Measurements from ENCODE around the gene ANTKMT. TPM values are rescaled to one million over a fixed set of nuclear protein-coding genes. Genes with fewer than 3 reads are reported as not detected.

ANTKMT gene
- total and polyA plus RNA-seq, 2 experiments from 2014 or later = 38.8 to 81.8 TPM

DNA sequence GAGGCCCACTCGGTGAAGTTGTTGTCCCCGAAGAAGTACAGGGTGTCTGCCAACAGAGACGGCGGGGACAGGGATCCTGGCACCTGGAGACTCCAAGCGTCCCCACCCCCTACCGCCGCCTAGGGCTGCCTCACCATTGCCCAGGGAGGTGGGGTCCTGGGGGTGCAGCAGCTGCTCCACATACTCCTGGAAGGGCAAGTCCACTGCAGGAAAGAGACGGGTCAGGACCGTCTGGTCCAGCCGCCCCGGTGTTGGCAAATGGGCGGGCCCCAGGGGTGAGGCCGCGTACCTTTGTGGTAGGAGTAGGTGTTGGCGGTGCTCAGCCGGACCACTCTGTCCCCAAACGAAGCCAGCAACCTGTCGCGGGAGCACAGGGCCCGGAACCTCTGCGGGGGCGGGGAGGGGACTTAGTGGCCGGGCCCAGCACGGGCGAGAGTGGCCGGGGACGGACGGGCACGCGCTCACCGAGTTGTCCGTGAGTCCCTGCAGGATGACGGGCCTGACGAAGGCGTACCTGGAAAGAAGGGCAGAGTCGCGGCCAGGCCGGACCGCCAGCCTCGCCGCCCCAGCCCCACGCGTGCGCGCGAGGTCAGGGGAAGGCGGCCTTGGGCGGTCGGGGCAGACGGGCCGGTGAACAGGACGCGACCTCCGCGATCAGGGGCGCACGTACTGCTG, 37.4 kb upstream of the ANTKMT start:
- Histone ChIP-seq H3K4me1 (ENCODE audit: insufficient read depth) (peaks cover 32% of the 10 kb centered on the region), H3K27me3 (no peaks in the 10 kb centered on the region), H4K20me1 (ENCODE audit: insufficient read depth, poor library complexity, severe bottlenecking) (peaks cover 27% of the 10 kb centered on the region), H3K36me3 (replicated peaks; ENCODE audit: insufficient read depth, low read depth) (no peaks in the 10 kb centered on the region), H3K4me3 (peak overlapping the region; percentile 57), H3K79me2 (peaks cover 33% of the 10 kb centered on the region), H3K27ac (peak overlapping the region; percentile 65), H3K9me2 (replicated peaks; ENCODE audit: insufficient read depth) (no peaks in the 10 kb centered on the region), H3K4me2 (peak overlapping the region; percentile 98), H2AFZ (peak overlapping the region; percentile 39), H3K9me3 (ENCODE audit: low read depth) (no peaks in the 10 kb centered on the region)
- TF ChIP-seq CTCF (IDR thresholded peaks at IDR 0.05; ENCODE audit: poor library complexity) (no peak), EZH2phosphoT487 (IDR thresholded peaks at IDR 0.05; ENCODE audit: low read depth, severe bottlenecking, unreplicated experiment) (no peak), EZH2 (IDR thresholded peaks at IDR 0.05; ENCODE audit: borderline replicate concordance) (no peak)
- WGBS (ENCODE audit: low lambda C conversion rate, missing lambda C conversion rate) = 22% methylated on average over 48 of the region's 57 CpGs
- peak; percentile 43 for DNase-seq (ENCODE audit: low spot score)

DNA sequence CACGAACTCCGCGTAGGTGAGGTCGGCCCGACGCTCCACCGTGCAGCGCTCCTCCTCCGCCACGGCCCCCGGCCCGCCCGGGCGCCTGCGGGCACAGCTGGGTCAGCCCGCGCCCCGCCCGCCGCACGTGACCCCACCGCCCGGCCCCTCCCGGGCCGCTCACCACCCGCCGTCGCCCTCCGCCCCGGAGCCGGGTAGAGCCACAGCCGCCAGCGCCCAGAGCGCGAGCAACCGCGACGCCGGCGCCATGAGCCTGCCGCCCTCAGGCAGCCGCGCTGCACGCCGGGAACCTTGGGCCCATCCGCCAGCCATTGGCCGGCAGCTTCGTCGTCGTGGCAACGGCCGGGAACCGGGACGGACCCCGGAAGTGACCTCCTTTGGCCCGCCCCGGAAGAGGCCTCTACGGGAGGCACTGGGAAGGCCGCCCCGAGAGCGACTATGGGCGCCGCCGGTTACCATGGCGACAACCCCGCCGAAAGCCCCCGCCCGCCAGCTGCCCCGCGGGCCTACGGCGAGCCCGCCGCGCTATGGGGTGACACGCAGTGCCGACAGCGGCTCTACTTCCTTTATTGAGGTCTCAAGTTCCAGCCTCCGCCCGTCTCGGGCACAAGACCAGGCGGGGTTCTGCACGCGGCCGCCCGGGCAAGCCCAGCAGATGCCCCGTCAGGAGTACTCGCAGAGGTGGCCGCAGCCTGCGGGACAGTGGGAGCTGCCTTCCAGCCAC, 36.7 kb upstream of the ANTKMT start, which contains the start of gene JMJD8:
TSS of gene JMJD8 (minus strand) at position 264 of the 724 bp plus-strand sequence. CDS start at position 249, 15 bp downstream.
- Histone ChIP-seq H3K36me3 (replicated peaks; ENCODE audit: insufficient read depth, low read depth) (no peaks in the 10 kb centered on the region), H2AFZ (peak within 1 kb of the TSS; percentile 56), H4K20me1 (ENCODE audit: insufficient read depth, poor library complexity, severe bottlenecking) (peaks cover 27% of the 10 kb centered on the region), H3K9me2 (replicated peaks; ENCODE audit: insufficient read depth) (no peaks in the 10 kb centered on the region), H3K27ac (peak within 1 kb of the TSS; percentile 81), H3K79me2 (peaks cover 40% of the 10 kb centered on the region), H3K4me3 (peak within 1 kb of the TSS; percentile 57), H3K27me3 (no peaks in the 10 kb centered on the region), H3K4me1 (ENCODE audit: insufficient read depth) (peaks cover 31% of the 10 kb centered on the region), H3K9me3 (ENCODE audit: low read depth) (no peaks in the 10 kb centered on the region), H3K4me2 (peak within 1 kb of the TSS; percentile 98)
- TF ChIP-seq EZH2phosphoT487 (IDR thresholded peaks at IDR 0.05; ENCODE audit: low read depth, severe bottlenecking, unreplicated experiment) (no peak), CTCF (IDR thresholded peaks at IDR 0.05; ENCODE audit: poor library complexity) (no peak), EZH2 (IDR thresholded peaks at IDR 0.05; ENCODE audit: borderline replicate concordance) (no peak)
- peak; percentile 98 for DNase-seq (ENCODE audit: low spot score)
- WGBS (ENCODE audit: low lambda C conversion rate, missing lambda C conversion rate) = 20% methylated on average over 44 of the region's 91 CpGs

DNA sequence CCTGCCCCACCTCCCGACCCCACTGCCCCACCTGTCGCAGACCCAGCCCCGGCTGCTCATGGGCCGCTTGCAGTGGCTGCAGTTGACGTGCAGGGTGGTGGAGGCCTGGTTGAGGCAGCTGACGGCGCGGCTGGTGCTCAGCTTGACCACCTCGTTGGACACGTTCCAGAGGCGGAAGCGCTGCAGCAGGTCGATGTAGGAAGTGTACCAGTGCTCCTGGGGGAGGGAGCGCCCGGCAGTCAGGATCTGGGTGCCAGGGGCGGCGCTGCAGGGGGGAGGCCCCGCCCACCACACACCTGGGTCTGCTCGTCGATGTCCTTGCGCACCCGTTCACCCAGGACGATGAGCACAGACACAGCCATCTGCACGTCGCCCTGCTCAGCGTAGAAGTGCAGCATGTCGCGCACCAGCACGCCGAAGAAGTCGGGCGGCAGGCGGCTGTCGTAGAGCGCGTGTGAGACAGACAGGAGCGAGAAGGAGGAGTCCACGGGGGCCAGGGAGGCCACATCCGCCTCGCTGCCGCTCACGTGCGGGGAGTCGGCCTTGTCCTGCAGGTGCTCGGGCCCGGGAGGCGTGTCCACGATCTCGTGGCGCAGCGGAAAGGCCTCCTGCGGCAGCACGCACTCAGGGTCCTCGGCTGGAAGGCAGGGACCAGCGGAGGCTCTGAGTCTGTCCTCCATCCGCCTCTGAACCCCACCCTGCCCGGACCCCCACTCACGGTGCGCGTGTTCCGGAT, 35.8 kb upstream of the ANTKMT start:
- H3K27me3 ChIP-seq = no peaks in the 10 kb centered on the region
- peaks cover 27% of the 10 kb centered on the region for H4K20me1 ChIP-seq (ENCODE audit: insufficient read depth, poor library complexity, severe bottlenecking)
- DNase-seq (ENCODE audit: low spot score) = no peak
- H3K4me1 ChIP-seq (ENCODE audit: insufficient read depth) = peaks cover 33% of the 10 kb centered on the region
- H3K9me2 ChIP-seq (replicated peaks; ENCODE audit: insufficient read depth) = no peaks in the 10 kb centered on the region
- H3K79me2 ChIP-seq = peaks cover 48% of the 10 kb centered on the region
- TF ChIP-seq EZH2phosphoT487 (IDR thresholded peaks at IDR 0.05; ENCODE audit: low read depth, severe bottlenecking, unreplicated experiment) (no peak), EZH2 (IDR thresholded peaks at IDR 0.05; ENCODE audit: borderline replicate concordance) (no peak), CTCF (IDR thresholded peaks at IDR 0.05; ENCODE audit: poor library complexity) (no peak)
- H3K36me3 ChIP-seq (replicated peaks; ENCODE audit: insufficient read depth, low read depth) = no peaks in the 10 kb centered on the region
- H3K27ac ChIP-seq = no peak overlapping the region
- H2AFZ ChIP-seq = no peak overlapping the region
- H3K9me3 ChIP-seq (ENCODE audit: low read depth) = no peaks in the 10 kb centered on the region
- no peak overlapping the region for H3K4me3 ChIP-seq
- WGBS (ENCODE audit: low lambda C conversion rate, missing lambda C conversion rate) = 96% methylated on average over 47 of the region's 61 CpGs
- H3K4me2 ChIP-seq = peak overlapping the region; percentile 91
